ENCODE results near the gene DDX39B.

- no peak for TF ChIP-seq REST (IDR thresholded peaks at IDR 0.05; ENCODE audit: low read depth)
- no peak for TF ChIP-seq CREB1 (IDR thresholded peaks at IDR 0.05; ENCODE audit: low read depth)
- TF ChIP-seq EP300 (IDR thresholded peaks at IDR 0.05; ENCODE audit: borderline replicate concordance): no peak
- no peak for TF ChIP-seq TAF1 (IDR thresholded peaks at IDR 0.05; ENCODE audit: low read depth)
- TF ChIP-seq RAD21 (IDR thresholded peaks at IDR 0.05; ENCODE audit: low read depth): no peak
- no peak for TF ChIP-seq EGR1 (IDR thresholded peaks at IDR 0.05)
- no peak for TF ChIP-seq USF1 (IDR thresholded peaks at IDR 0.05)
- no peak for TF ChIP-seq CEBPB (IDR thresholded peaks at IDR 0.05)
- TF ChIP-seq YY1 (IDR thresholded peaks at IDR 0.05; ENCODE audit: low read depth): no peak
- no peak for TF ChIP-seq FOXM1 (IDR thresholded peaks at IDR 0.05; ENCODE audit: borderline replicate concordance, low read depth)
- TF ChIP-seq NFIC (IDR thresholded peaks at IDR 0.05): no peak
- TF ChIP-seq TEAD4 (IDR thresholded peaks at IDR 0.05): no peak
These were observed 46.3 kb upstream of the DDX39B start for GRCh38 chr6:31587791-31588777.
